Myocyte (in vitro differentiated cells): ENCODE results near the gene DLG2. TPM values are rescaled to one million over a fixed set of nuclear protein-coding genes. Genes with fewer than 3 reads are reported as not detected.
A peak's percentile ranks its signal among the peaks of the same experiment; 100 is the strongest.

Experiments
- DNase-seq: peaks from one replicate; pipeline ENCODE4 v3.0.0-alpha.2; 2012; ENCODE audit warnings: low read depth
- total RNA-seq: library from RNA; depleted of rRNA; stranded (reverse); fragments of >200 nt; gene quantifications from 2 replicates; pipeline ENCODE4 v1.2.3, GENCODE V29; 2014

DLG2 gene
- total RNA-seq, 1 donor from 2014 or later, result 9.5 TPM

DNA sequence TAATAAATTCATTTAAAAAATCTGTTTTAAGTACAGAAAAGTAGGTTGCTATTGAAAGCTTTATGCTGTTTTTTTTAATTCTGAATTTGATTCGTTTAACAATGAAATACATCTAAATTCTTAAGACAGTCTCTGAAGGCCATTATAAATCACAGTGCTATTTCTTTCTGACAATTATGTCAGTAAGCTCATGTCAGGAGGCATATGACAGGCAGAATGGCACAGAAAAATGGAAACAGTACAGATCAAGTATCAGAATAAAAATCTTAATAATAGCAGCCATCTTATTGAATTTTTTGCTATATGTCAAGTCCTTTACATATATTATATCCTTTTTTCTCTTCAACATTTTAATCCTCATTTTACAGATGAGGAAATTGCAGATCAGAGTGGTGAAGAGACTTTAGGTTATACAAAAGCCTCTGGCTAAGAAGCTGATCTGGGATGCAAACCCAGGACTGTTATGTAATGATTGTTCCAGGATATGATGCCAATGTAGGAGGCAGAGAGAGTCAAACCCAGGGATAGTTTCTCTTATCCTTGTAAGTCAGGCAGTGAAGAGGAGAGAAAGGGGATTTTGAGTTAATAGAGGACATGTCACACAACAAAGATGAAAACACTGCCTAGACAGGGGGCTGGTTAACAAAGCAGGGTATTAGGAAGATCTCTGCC, 2057.9 kb downstream of the DLG2 start:
- no peak for DNase-seq

DNA sequence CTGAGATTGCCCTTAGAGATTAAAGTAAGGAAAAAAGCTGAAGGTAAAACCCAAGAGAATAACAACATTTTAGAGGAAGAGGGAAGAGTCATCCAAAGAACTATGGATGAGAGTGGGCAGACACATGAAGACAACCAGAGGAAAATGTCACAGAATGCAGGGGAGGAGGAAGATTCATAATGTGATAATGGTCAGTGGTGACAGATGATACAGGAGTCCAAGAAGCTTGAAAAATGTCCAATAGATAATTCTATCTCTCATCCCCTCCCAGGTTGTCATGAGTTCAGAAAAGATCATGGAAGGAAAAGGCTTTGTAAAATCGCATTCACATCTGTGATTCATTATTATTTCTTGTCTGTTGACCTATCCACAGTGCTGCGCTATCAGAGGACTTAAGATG, 2058.6 kb downstream of the DLG2 start:
- no peak for DNase-seq

DNA sequence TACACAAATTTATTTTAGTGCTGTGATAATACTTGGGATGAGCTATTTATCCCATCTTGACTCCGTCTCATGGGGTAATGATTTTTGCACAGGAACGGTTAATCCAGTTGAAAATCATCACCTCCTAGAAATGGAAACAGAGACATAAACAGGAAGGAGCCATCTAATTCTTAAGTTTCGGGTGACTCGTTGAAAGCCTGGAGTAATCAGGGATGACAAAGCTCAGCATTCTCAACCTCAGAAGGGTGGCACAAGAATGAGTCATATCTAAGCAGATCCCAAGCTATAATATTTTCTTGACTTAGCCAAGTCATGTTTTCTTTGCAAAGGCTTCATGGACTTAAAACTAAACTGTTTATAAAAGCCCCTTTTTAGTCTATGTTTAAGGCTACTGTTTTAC, 2060.2 kb downstream of the DLG2 start:
- DNase-seq, result peak; percentile 57

DNA sequence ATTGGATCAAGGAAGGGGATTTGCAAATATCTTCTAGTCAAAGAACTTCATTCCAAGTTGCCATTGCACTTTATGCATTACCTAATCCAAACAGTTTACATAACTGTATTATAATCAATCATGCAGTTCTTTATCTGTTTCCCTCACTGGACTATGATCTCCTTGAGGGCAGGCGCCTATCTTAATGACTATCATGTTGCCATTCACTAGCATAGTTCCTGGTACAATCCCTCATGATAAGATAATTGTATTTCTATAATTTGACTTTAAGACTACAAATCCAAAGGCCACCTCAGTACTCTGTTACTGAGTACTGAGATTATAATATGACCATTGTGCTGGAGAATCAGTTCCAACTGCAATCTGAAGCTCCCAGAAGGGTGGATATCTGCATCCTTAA, 2062.3 kb downstream of the DLG2 start:
- no peak for DNase-seq

DNA sequence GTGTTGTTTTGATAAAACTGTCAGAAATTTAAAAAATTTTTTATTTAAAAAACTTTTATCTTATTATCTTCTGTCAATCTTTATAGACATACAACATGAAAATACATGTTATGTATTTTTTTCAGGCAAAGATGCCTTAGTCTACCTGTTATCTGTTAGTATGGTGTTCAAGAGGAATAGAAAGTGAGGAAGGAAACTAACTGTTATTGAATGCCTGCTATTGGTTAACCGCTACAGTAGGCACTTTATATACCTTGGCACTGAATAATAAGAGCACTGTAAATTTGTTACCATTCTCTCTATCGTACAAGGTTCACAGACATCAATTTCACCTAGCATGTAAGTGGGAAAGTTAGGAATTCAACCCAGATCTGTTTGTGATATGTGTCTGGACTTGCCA, 2068.9 kb downstream of the DLG2 start:
- no peak for DNase-seq

DNA sequence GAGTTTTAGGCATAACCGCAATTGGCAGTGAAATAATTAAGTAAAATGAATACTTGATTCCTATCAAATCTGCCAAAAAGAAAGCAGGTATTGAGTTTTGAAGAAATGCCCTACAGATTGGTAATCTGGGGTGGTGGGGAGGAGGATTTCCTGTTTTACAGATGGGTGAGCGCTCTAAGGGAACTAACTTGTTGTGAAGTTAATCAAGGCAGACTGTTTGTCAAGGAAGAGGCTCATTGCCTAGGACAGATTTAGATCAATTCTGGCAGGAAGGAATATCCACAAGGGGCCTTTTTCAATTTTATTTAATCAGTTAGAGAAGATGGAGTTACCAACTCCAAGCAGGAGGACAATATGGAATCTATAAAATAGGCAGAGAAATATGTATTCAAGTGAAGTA, 2069.5 kb downstream of the DLG2 start:
- DNase-seq, result no peak

DNA sequence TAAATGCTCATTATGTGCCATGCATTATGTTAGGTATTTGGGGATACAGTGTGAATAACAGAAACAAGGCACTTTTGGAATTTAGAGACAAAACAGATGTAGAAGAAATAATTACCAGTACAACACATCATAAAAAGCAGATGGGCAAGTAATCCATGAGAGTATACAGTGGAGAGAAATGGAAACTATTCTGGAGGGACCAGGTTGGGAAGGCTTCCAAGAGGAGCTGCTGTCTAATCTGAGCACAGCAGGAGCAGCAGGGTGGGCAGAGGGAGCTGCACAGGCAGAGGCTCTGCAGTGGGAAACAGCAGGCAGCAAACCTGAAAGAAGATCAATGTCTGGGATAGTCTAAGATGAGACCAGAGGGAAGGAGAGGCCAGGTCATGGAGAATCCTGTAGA, 2072.3 kb downstream of the DLG2 start:
- no peak for DNase-seq

DNA sequence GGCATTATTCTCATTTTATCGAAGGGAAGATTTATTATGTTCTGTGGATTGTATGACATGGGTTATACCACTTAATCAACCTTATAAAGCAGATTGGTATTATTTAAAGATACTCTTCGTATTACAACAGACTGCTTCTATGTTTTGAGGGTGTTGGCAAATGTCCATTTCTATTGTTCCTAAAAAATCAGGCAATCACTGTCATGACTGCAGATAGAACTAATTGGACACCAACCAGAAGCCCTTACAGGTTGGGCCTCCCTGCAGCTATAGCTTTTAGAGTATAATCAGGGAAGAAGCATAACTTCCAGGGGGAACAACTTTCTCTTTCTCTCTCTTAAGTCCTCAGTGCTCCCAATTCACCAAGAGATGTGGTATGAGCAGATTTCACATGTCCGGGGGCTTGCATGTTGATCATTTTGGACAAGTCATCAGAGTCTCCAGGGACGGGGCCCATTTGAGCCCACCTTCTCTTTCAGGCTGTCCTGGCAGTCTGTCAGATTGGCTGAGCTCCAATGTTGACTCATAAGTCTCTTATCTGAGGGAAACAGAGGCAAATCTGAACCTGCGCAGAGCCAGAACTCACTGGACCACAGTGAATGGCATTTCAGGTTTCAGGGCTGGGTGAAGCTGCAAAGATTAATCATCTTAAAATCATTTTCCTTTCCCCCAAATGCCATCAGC, 2077.0 kb downstream of the DLG2 start:
- DNase-seq, result no peak

DNA sequence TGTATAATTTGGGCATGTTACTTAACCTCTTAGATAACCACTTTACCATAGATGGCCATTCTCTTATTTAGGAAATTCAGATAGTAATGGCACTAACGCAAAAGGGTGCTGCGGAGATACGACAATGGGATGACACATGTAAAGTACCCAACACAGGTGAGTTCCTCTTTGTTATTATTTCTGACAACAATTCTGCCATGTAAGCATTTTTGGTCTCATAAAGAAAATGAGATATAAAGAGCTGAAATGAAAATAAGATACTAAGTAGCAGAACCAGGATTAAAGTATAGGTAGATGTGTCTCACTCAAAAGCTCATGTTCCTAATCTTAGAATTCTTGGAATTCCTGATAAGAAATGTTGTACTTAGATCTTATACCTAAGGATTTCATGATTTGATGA, 2080.8 kb downstream of the DLG2 start:
- DNase-seq, result no peak

DNA sequence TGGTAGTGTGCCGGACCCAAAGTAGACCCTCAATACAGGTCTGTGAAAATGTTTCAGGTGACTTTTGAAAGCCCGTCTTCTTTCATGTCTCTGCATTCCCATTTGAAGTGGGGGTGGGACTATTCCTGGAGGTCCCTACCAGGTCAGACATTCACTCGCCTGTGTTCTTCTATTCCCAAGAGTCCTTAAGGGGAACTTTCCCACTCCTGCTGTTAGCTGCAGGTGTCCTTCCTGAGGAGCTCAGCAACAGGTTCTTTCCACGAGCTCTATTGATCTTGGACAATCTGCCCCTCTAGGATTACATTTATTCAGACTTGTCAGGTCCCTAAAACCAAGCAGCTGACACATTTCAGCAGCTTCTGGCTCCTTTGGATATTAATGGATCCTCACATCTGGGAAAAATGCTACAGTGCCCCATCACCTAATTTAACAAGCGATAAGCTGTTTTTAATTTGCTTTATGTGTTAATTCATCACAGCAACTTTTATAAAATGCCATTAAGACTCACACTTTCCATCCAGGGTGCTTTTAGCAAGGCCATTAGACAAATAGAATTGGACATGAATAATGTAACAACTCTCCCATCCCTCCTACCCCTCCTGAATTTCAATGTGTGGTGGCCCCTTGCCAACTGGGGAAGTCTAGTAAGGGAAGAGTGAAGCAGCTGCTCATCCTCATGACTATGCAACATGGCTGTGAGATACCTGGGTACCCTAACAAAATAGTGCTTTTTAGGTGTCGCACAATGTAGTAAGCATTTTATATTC, 2081.5 kb downstream of the DLG2 start:
- DNase-seq, result no peak

DNA sequence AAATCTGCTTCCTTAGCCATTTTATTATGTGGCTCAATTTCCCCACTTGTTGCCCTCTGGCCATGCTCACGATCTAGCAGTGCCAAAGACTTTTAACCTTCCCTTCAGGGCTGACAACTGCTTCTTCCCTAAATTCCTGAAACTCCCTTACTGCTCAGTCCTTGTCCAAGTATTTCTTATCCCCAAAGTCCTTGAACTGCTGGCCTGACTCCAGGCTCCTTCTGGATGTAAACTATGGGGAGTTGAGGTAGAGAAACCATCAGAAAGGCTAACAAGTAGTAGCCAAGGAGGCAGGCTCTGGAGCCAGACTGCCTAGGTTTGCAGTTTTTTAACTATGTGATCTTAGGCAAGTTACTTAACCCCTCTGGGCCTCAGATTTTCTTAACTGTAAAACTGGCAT, 2082.3 kb downstream of the DLG2 start:
- DNase-seq, result no peak

DNA sequence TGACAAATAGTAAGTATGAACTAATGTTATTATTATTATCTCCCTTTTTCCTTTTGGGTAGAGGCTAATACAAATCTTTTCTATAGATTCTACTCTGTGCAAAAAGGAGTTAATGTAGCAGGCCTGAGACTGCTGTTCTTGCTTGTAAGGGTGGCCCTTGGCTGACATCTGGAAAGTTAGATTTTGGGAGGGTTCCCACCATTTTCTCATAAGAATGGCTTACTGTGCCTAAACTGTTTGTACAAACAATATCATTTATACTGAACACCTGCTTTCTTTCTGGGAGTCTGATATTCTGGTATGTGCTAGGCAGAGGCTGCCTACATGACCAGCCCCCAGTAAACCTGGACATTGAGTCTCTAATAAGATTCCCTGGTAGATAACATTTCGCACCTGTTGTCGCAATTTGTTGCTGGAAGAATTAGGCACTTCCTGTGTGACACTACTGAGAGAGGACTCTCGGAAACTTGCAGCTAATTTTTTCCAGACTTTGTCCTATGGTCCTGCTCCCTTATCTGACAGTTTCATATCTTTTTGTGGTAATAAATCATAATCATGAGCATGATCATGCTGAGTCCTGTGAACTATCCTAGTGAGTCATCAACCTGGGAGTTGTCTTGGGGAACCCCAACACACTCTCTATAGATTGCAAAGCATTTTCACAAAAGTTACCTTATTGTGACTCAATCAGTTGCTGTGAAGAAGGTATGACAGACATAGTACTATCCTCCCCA, 2083.3 kb downstream of the DLG2 start:
- no peak for DNase-seq

DNA sequence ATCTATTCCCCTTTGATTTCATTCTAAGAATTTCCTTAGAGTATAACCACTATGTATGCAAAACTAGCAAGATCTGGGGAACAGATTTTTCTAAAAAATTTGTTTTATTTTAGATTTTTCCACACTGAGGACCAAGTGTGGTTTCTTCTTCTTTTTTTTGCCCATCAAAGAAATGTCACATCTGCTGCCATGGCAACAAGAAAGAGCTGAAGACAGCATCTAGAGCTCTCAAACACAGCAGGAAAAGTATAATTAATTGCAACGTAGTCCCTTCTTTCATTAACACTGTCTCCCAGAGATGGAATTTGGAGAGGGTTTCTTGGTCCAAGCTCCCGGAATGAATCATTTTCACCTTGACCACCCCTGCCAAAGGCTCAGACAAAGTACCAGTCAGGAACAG, 2084.3 kb downstream of the DLG2 start:
- no peak for DNase-seq

DNA sequence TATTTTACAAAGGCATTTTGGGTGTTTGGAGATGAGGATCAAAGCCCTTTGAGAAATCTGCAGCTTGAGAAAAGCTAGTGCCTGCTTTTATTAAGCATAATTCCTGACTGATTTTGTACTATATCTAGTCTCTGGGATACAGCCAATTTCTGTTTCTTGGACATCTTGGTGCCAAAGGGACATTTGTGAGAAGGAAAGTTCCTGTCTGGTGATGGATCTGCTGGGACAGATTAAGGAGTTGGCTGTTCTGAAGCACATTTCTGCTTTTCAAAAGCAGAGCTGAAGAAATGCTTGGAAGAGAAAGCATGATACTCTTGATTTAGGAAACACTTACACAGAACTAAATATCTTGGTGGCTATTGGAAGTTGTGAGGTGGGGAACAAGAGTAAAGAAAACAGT, 2086.4 kb downstream of the DLG2 start:
- DNase-seq, result no peak

DNA sequence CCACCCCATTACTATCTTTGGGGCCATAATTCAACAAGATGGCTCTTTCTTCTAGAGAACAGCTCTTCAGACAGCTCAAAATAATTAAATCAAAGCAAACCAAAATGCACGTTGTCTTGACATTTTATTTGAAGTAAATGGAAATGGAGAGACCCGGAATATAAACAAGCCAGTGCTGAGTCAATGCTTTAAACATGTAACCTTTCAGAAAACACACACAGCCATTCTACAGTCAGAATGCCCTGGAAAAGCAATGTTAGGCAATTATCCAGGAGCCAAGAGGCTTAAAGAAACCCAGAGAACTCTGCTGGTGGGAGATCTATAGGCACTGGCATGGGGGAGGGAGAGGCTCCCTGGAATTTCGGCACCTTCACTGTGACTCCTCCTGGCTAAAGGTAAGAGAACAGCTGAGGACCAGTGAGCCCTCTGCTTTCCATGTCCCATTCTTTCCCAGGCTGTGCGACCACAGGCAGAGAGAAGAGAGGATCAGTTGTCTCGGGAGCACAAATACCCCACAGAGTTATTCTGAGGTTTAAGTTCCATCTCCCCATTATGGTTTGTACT, 2086.9 kb downstream of the DLG2 start:
- peak; percentile 1 for DNase-seq

DNA sequence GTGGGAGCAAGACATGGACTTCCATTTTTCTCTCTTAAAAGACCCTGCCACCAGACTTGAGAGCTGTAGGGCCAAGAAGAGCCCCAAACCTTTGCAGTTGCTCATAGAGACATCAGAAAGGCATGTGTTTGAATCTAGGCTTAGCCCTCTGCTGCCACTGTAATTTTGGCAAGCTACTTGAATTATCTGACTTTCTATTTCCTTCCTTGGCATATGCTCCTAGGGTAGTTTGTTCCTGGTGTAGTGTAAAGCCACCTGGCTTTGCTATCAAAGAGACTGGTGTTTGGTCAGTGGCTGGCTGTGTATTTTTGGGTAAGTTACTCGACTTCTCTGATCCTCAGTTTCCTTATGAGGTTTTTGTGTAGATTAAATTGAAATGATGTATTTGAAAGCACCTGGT, 2088.9 kb downstream of the DLG2 start:
- DNase-seq, result no peak

DNA sequence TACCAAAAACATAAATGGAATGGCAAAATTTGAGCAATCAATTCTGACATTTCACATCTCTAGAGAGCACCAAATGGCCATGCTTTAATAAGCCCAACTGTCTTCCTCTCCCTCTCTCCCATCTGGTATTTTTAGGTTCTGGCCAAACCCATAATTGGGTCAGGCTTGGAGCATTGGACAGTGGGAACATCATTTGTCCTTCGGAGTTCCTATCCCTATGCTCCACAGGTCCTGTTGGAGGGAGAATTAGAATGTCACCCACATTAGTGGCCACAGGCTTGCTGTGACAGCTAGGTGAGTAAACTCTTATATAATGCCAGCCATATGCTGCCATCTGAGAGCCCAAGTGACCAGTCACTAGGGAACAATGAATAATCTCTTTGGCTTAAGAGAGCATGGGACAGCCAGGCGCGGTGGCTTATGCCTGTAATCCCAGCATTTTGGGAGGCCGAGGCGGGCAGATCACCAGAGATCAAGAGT, 2090.0 kb downstream of the DLG2 start:
- no peak for DNase-seq

DNA sequence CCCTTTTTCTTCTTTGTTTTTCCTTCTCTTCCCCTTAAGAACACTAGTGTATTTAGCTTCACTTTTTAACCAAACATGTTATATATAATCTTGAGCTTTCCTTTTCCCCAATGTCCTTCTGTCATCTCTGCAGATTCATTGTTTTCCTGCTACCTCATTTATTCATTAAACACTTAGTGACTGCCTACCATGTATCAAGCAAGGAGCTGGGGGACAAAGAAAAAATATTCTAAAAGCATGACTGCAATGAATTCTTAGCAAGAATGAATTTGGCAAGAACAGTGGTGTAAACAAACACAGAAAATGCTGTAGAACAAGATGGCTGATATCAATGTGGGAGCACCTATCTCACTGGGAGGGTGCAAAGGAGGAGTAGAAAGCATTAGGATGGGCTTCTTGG, 2094.0 kb downstream of the DLG2 start:
- no peak for DNase-seq

DNA sequence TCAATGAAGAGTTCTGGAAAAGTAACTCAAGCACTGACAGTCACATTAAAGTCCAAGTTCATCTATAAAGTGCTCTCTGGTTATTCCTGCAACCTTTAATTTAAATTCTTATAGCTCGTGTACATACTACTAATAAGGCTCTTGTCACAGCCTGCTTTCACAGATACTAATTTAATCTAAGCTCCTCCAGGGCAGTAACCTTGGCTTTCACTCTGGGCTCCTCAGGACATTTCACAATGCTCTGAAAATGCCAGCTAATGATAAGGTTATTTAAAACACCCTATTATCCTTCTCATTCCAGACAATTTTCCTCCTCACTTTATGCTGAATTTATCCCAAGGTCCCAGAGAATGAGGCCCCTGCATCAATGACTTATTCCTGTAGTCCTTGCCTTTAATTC, 2098.3 kb downstream of the DLG2 start:
- no peak for DNase-seq

DNA sequence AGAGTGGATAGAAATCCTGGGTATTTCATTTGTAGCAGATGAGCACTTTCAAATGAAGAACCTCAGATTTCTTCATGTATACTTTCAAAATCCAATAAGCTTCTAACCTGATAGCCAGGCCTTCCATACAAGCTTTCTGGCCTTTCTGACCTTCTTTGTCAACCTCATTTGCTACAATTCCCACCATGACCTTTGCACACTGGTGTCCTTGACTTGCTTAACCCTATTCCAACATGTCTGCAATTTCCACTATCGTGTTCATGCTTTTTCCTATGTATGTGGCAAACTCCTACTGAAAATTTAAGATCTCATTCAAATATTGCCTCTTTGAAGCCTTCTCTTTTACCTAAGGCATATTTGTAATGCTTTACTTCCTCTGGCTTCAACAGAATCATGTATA, 2098.9 kb downstream of the DLG2 start:
- DNase-seq, result no peak

DNA sequence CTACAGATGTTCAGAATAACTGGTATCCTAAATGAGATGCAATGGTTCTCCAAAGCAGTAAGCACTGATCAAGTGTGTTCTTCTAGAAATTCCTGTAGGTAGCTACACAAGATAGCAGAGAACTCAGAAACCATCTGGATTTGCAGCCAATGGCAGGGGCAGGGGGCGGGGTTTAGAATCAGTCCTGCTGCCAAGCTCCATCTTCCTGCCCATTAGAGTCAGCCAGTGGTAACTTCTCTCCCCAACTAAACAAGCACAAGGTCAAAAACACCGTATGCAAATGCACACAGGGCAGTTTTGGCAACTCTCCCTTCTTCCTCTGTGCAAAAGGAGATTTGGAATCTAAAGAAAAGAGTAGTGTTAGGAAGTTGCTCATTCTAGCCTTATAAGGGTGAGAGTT, 2103.5 kb downstream of the DLG2 start:
- no peak for DNase-seq
